GM23248 (cell line): ENCODE results near the gene ASIC1. TPM values are rescaled to one million over a fixed set of nuclear protein-coding genes. Genes with fewer than 3 reads are reported as not detected.

ENCODE experiments used
- DNase-seq: peaks from one replicate; pipeline ENCODE4 v3.0.0-alpha.2; 2015
- H2AFZ ChIP-seq: fragments of 200-600 bp; sonication (generic); 2 replicates; pipeline ENCODE4 v1.6.1; 2016; ENCODE audit warnings: antibody characterized with exemption
- H3F3A ChIP-seq: fragments of 200-600 bp; sonication (generic); 2 replicates; pipeline ENCODE4 v1.6.1; 2016; ENCODE audit warnings: mild to moderate bottlenecking, antibody characterized with exemption, mixed run types; ENCODE audit not compliant: insufficient read depth
- H3K27ac ChIP-seq: fragments of 200-600 bp; sonication (generic); 2 replicates; pipeline ENCODE4 v1.5.1; 2016; ENCODE audit warnings: mild to moderate bottlenecking
- H3K27me3 ChIP-seq: fragments of 200-600 bp; sonication (generic); replicated peaks from 2 replicates; pipeline ENCODE4 v1.6.1; 2016; ENCODE audit warnings: mild to moderate bottlenecking; ENCODE audit not compliant: insufficient read depth
- H3K36me3 ChIP-seq: fragments of 200-600 bp; sonication (generic); 2 replicates; pipeline ENCODE4 v1.6.1; 2016; ENCODE audit warnings: low read depth, mild to moderate bottlenecking
- H3K4me1 ChIP-seq: fragments of 200-600 bp; sonication (generic); 2 replicates; pipeline ENCODE4 v1.6.1; 2016; ENCODE audit warnings: mild to moderate bottlenecking; ENCODE audit not compliant: insufficient read depth
- H3K4me2 ChIP-seq: fragments of 200-600 bp; sonication (generic); one replicate; pipeline ENCODE4 v1.6.1; 2016; ENCODE audit warnings: mild to moderate bottlenecking; ENCODE audit not compliant: unreplicated experiment
- H3K4me3 ChIP-seq: fragments of 200-600 bp; sonication (generic); 2 replicates; pipeline ENCODE4 v1.5.1; 2016; ENCODE audit warnings: mild to moderate bottlenecking
- H3K79me2 ChIP-seq: fragments of 200-600 bp; sonication (generic); 2 replicates; pipeline ENCODE4 v1.6.1; 2016; ENCODE audit warnings: mild to moderate bottlenecking; ENCODE audit not compliant: insufficient read depth
- H3K9ac ChIP-seq: fragments of 200-600 bp; sonication (generic); 2 replicates; pipeline ENCODE4 v1.6.1; 2016; ENCODE audit warnings: mild to moderate bottlenecking
- H3K9me2 ChIP-seq: fragments of 200-600 bp; sonication (generic); 2 replicates; pipeline ENCODE4 v1.6.1; 2016; ENCODE audit warnings: mixed run types, mild to moderate bottlenecking, moderate library complexity; ENCODE audit not compliant: insufficient read depth
- H3K9me3 ChIP-seq: fragments of 200-600 bp; sonication (generic); one replicate; pipeline ENCODE4 v1.6.1; 2017; ENCODE audit warnings: low read depth
- H4K20me1 ChIP-seq: fragments of 200-600 bp; sonication (generic); 2 replicates; pipeline ENCODE4 v1.6.0; 2016; ENCODE audit not compliant: insufficient read depth
- EZH2 ChIP-seq: fragments of 200-600 bp; sonication (generic); IDR thresholded peaks from 2 replicates; pipeline ENCODE4 v1.6.1; 2018; ENCODE audit warnings: antibody characterized with exemption, mild to moderate bottlenecking; ENCODE audit not compliant: insufficient read depth, poor library complexity, severe bottlenecking
- EZH2phosphoT487 ChIP-seq: fragments of 200-600 bp; sonication (generic); IDR thresholded peaks from 2 replicates; pipeline ENCODE4 v1.6.1; 2018; ENCODE audit warnings: antibody characterized with exemption, moderate library complexity, mild to moderate bottlenecking, low read depth; ENCODE audit not compliant: insufficient read depth
- WGBS, 2 experiments: methylation state at CpG; one replicate each; pipeline ENCODE4 v1.1.6; 2015 to 2017; ENCODE audit warnings: low lambda C conversion rate in 2 of 2, low coverage in 1 of 2; ENCODE audit errors: missing lambda C conversion rate in 2 of 2; 5-methylcytosine and 5-hydroxymethylcytosine counted together
- in situ Hi-C: fragments of 300-500 bp; cut with MboI; formaldehyde crosslinking; loops from 2 replicates; pipeline ENCODE4 v1.15.0; 2020
- polyA plus RNA-seq: library from polyadenylated mRNA; unstranded; fragments of >200 nt; fragmentation: Nextera tagmentation; extraction: Ambion mirVana; gene quantifications from 2 replicates; pipeline ENCODE4 v1.2.1, GENCODE V29; 2016
- total RNA-seq: library from RNA; depleted of rRNA; stranded (reverse); fragments of >200 nt; shearing (Covaris generic); gene quantifications from 2 replicates; pipeline ENCODE4 v1.2.3, GENCODE V29; 2014

Gene ASIC1
- total and polyA plus RNA-seq, 2 experiments from 2014 or later = 1.4 to 1.9 TPM

DNA sequence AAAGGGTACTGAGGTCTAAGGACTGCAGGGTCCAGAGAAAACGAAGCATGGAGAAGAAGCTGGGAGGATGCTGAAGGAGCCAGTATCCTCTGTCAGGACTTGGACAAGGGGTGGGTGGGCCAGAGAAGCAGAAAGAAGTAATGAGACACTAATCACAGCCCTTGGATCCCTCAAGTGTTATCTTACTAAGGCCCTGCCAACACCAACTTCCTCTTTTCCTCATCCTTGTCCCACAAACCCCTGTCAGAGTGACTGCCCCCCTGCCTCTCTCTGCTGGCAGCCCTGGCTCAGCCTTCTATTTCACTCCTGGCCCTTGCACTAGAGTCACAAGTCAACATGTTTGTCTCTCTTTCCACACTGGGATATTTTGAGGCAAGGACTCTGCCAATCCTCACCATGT, 3.8 kb upstream of the ASIC1 start:
- H4K20me1 ChIP-seq = no peaks in the 10 kb centered on the region
- H3K79me2 ChIP-seq = no peaks in the 10 kb centered on the region
- H3K9me2 ChIP-seq = no peaks in the 10 kb centered on the region
- TF ChIP-seq EZH2 (no peak), EZH2phosphoT487 (no peak)
- H3F3A ChIP-seq = no peaks in the 10 kb centered on the region; the same call in 1 of the 2 replicates
- H3K9me3 ChIP-seq = no peaks in the 10 kb centered on the region
- H3K4me3 ChIP-seq = no peak overlapping the region
- H3K9ac ChIP-seq = no peak overlapping the region
- H3K36me3 ChIP-seq = no peaks in the 10 kb centered on the region
- H3K4me2 ChIP-seq = no peak overlapping the region
- in situ Hi-C loops = loop anchor here (10.0 to 25.0 kb wide), 2 partner anchors 191 to 279 kb away; no protein-coding TSS in a partner anchor
- 30 to 44% methylated on average over 1 of the region's 1 CpG for WGBS, 2 experiments
- no peak overlapping the region for H2AFZ ChIP-seq
- H3K27ac ChIP-seq = no peak overlapping the region
- H3K4me1 ChIP-seq = no peaks in the 10 kb centered on the region
- no peak for DNase-seq
- H3K27me3 ChIP-seq = peaks cover 9% of the 10 kb centered on the region; the same call in 1 of the 2 replicates

DNA sequence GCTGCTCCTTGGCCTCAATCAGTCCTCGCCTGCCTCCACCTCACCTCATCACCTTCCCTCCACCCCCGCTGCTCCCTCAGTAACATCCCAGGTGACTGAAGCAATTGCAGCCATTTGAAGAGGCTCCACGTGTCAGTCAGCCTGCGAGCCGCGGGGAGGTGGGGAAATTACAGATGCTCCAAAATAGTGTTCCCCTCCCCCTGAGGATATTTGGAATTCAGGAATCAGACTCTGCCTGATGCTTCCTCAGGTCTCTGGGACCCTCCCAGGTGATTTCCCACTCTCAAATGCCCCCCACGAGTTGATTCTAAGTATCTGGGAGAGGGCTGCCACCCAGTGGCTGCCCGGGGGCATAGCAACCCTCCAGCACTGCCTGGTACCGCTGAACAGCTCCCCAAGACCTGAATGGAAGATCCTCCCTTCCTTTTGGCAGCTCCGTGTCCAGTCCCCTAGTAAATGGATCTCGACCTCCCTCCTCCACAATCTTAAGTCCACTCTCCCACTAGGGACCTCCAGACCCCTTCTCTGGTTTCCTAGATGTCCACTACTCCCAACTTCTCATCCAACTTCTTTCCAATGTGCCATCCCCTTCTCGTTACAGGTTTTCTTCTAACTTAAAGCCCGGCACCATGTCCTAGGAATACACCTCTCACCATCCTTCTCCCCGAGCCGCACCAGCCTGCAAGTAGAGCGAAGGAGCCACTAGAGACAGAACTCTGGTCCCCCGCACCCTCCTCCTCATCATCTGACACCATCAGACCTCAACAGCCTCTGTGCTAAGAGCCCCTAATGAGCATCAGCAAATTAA, 1.4 kb upstream of the ASIC1 start:
- H3K9me2 ChIP-seq = no peaks in the 10 kb centered on the region
- peak; percentile 69 for DNase-seq
- H3F3A ChIP-seq = no peaks in the 10 kb centered on the region; the same call in 1 of the 2 replicates
- H3K27ac ChIP-seq = no peak overlapping the region
- 0 out of 2 replicates have a peak overlapping the region, but pooled peaks have one; percentile 35 for H3K4me3 ChIP-seq
- no peaks in the 10 kb centered on the region for H3K4me1 ChIP-seq
- in situ Hi-C loops = loop anchor here (5.0 to 25.0 kb wide), 3 partner anchors 89 to 281 kb away; no protein-coding TSS in a partner anchor
- TF ChIP-seq EZH2phosphoT487 (no peak), EZH2 (no peak)
- peaks cover 9% of the 10 kb centered on the region; the same call in 1 of the 2 replicates for H3K27me3 ChIP-seq
- no peaks in the 10 kb centered on the region for H4K20me1 ChIP-seq
- no peaks in the 10 kb centered on the region for H3K9me3 ChIP-seq
- H3K79me2 ChIP-seq = no peaks in the 10 kb centered on the region
- H3K4me2 ChIP-seq = no peak overlapping the region
- no peak overlapping the region for H3K9ac ChIP-seq
- H2AFZ ChIP-seq = peak overlapping the region; percentile 33; the same call in 1 of the 2 replicates
- no peaks in the 10 kb centered on the region for H3K36me3 ChIP-seq
- 2 to 3% methylated on average over 15 to 17 of the region's 17 CpGs for WGBS, 2 experiments

DNA sequence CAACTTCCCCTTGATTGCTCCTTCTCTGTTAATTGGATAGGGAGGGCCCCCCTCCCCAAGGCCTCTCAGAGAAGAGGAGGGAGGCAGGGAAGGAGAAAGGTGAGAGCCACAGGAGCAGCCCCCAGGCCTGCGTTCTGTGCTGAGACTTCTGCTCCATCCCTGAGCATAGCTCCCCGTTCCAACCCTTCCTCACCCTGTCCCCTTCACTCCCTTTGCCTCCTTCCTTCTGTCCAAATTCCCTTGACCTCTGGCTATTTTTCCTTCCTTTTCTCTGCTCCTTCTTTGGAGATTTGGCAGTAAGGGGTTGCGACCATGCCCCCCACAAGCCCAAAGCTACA, 788 bp upstream of the ASIC1 start:
- 45 to 49% methylated on average over 3 of the region's 3 CpGs for WGBS, 2 experiments
- Histone ChIP-seq H4K20me1 (no peaks in the 10 kb centered on the region), H3K79me2 (no peaks in the 10 kb centered on the region), H3K9me3 (no peaks in the 10 kb centered on the region), H3K4me2 (peak overlapping the region; percentile 79), H3K36me3 (no peaks in the 10 kb centered on the region), H3F3A (no peaks in the 10 kb centered on the region; the same call in 1 of the 2 replicates), H3K27ac (no peak overlapping the region), H2AFZ (no peak overlapping the region), H3K27me3 (peaks cover 9% of the 10 kb centered on the region; the same call in 1 of the 2 replicates), H3K9ac (no peak overlapping the region), H3K4me1 (no peaks in the 10 kb centered on the region), H3K9me2 (no peaks in the 10 kb centered on the region), H3K4me3 (peak overlapping the region; percentile 75)
- in situ Hi-C loops = loop anchor here (5.0 to 25.0 kb wide), 3 partner anchors 89 to 282 kb away; no protein-coding TSS in a partner anchor
- no peak for TF ChIP-seq EZH2
- TF ChIP-seq EZH2phosphoT487 = no peak
- no peak for DNase-seq

DNA sequence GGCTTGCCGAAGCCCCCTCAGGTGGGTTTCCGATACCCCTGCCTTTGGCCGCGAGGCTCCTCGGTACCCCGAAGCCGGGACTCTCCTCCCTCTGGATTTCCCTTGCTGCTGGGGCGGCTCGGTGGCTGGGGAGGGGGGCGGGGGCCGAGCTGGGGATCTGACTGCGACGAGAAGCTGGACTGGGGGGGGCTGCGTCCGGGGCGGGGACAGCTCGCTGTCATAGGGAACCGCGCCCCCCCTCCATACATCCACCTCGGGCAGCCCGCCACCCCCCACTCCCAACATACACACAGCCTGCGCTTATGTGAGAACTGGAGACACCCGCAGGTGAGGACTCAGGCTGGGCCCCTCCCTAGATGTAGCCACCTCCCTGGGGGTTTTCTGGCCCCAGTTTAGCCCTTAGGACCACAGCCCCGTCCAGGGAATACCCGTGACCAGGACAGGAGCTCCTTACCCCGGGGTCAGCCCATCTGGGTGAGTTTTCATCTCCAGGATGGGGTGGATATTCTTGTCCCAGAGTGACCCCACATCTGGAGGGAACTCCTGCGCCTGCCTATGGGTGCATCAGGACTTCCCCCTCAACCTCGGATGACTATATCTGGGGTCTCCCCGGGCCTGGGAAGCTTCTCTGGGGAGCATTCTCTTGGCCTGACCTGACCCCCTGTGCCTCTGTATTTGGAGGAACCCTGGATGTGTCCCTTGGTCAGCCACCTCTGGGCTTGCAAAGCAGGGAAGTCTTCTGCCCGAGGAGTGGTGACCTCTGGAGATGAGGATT, 687 bp downstream of the ASIC1 start:
- H4K20me1 ChIP-seq = no peaks in the 10 kb centered on the region
- no peak overlapping the region for H3K27ac ChIP-seq
- H3K9me3 ChIP-seq = no peaks in the 10 kb centered on the region
- no peaks in the 10 kb centered on the region for H3K27me3 ChIP-seq
- no peaks in the 10 kb centered on the region for H3K79me2 ChIP-seq
- DNase-seq = no peak
- H3F3A ChIP-seq = no peaks in the 10 kb centered on the region; the same call in 1 of the 2 replicates
- peak overlapping the region; percentile 75 for H3K4me3 ChIP-seq
- H3K9ac ChIP-seq = peak overlapping the region; percentile 50; the same call in 1 of the 2 replicates
- in situ Hi-C loops = loop anchor here (5.0 to 25.0 kb wide), 3 partner anchors 91 to 283 kb away; no protein-coding TSS in a partner anchor
- no peaks in the 10 kb centered on the region for H3K9me2 ChIP-seq
- H3K4me1 ChIP-seq = no peaks in the 10 kb centered on the region
- 28 to 45% methylated on average over 12 to 27 of the region's 30 CpGs for WGBS, 2 experiments
- peak overlapping the region; percentile 79 for H3K4me2 ChIP-seq
- no peak for TF ChIP-seq EZH2phosphoT487
- TF ChIP-seq EZH2 = no peak
- H3K36me3 ChIP-seq = no peaks in the 10 kb centered on the region
- peak overlapping the region; percentile 76 for H2AFZ ChIP-seq
